Endodermal cell (in vitro differentiated cells): Measurements from ENCODE around the gene TLE4. TPM values are rescaled to one million over a fixed set of nuclear protein-coding genes. Genes with fewer than 3 reads are reported as not detected.
A peak's percentile ranks its signal among the peaks of the same experiment; 100 is the strongest.

ENCODE experiments used
- DNase-seq: peaks from one replicate; pipeline ENCODE4 v3.0.0-alpha.2; 2017
- H3K27ac ChIP-seq: 2 replicates; pipeline ENCODE4 v1.5.1; 2013; ENCODE audit warnings: mild to moderate bottlenecking, low read depth, low read length, moderate library complexity
- H3K27me3 ChIP-seq: 2 replicates; pipeline ENCODE4 v1.6.1; 2013; ENCODE audit warnings: mild to moderate bottlenecking, low read length, moderate library complexity; ENCODE audit not compliant: insufficient read depth, control insufficient read depth, poor library complexity, severe bottlenecking
- H3K36me3 ChIP-seq: 2 replicates; pipeline ENCODE4 v1.7.0; 2013; ENCODE audit warnings: mild to moderate bottlenecking, low read length, moderate library complexity; ENCODE audit not compliant: control insufficient read depth, insufficient read depth
- H3K4me1 ChIP-seq: one replicate; pipeline ENCODE4 v1.7.0; 2013; ENCODE audit warnings: low read length; ENCODE audit not compliant: control insufficient read depth, insufficient read depth
- H3K4me3 ChIP-seq: 2 replicates; pipeline ENCODE4 v1.5.1; 2013; ENCODE audit warnings: mild to moderate bottlenecking, low read length, moderate library complexity
- H3K9ac ChIP-seq: 2 replicates; pipeline ENCODE4 v1.6.1; 2013; ENCODE audit warnings: mild to moderate bottlenecking, low read length, moderate library complexity; ENCODE audit not compliant: poor library complexity, severe bottlenecking; ENCODE audit errors: extremely low read depth
- H3K9me3 ChIP-seq: 2 replicates; pipeline ENCODE4 v1.6.1; 2013; ENCODE audit warnings: mild to moderate bottlenecking, low read length, moderate library complexity; ENCODE audit not compliant: control insufficient read depth
- H3K27ac Mint-ChIP-seq: 2 replicates; pipeline ENCODE4 v1.8.0; 2020; ENCODE audit warnings: mixed read lengths
- H3K27me3 Mint-ChIP-seq: 2 replicates; pipeline ENCODE4 v1.8.0; 2021; ENCODE audit warnings: mild to moderate bottlenecking, mixed read lengths; ENCODE audit not compliant: insufficient read depth
- H3K36me3 Mint-ChIP-seq: 2 replicates; pipeline ENCODE4 v1.8.0; 2020; ENCODE audit warnings: low read depth, mixed read lengths
- H3K4me1 Mint-ChIP-seq: 2 replicates; pipeline ENCODE4 v1.8.0; 2020; ENCODE audit warnings: mixed read lengths
- H3K4me3 Mint-ChIP-seq: 2 replicates; pipeline ENCODE4 v1.8.0; 2020; ENCODE audit warnings: mild to moderate bottlenecking, moderate library complexity, mixed read lengths
- H3K9me3 Mint-ChIP-seq: 2 replicates; pipeline ENCODE4 v1.8.0; 2020; ENCODE audit warnings: mild to moderate bottlenecking, mixed read lengths
- WGBS, 2 experiments: methylation state at CpG; one replicate each; pipeline versions ENCODE4 v1.1.5 to v1.1.7; 2013; ENCODE audit warnings: missing lambda C conversion rate in 2 of 2, mixed read lengths in 1 of 2; ENCODE audit not compliant: insufficient coverage in 1 of 2, insufficient read length in 1 of 2; 5-methylcytosine and 5-hydroxymethylcytosine counted together
- total RNA-seq, 2 donors: library from RNA; stranded (reverse); fragmentation: NEBNext Ultra II Directional in 1 of 2; extraction: Animal tissue kit (Norgen Biotek cat#: 25700) in 1 of 2; gene quantifications; 2 replicates in 1 of 2; 3 replicates in 1 of 2; pipeline ENCODE4 v1.2.1, GENCODE V29; 2021
- TF ChIP-seq, protein P1 (sequence below): fragments of 200-600 bp; sonication (generic); conservative IDR thresholded peaks from 2 replicates; pipeline ENCODE4 v1.5.0; 2021; ENCODE audit warnings: antibody characterized with exemption, mild to moderate bottlenecking

The TLE4 gene
- total RNA-seq, 2 donors from 2014 or later: 16.7 to 25.5 TPM

DNA sequence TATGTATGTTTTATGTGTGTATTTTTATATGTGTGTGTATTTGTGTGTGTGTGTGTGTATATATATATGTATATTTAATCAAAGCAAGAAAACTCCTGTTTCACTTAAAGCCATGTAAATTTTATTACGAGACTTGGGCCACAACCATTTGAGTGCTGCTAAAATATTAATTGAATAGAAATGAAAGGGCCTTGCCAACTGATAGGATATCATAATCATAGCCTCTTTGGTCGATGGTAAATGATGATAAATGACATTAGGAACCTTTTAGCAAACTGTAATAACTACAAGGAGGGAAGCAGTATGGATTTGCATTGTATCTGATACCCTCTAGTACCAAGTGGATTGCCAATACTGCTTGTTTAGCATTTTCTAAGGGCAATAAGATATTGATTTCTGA lies 7.9 kb downstream of the TLE4 start:
- Histone ChIP-seq H3K4me3 (no peak overlapping the region), H3K27ac (no peak overlapping the region), H3K9me3 (no peaks in the 10 kb centered on the region), H3K4me1 (peaks cover 13% of the 10 kb centered on the region), H3K36me3 (no peaks in the 10 kb centered on the region), H3K27me3 (peaks cover 55% of the 10 kb centered on the region), H3K9ac (no peak overlapping the region)
- whole genome bisulfite sequencing, 2 experiments: 75 to 87% methylated on average over 1 to 2 of the region's 2 CpGs
- TF ChIP-seq, protein P1, sequence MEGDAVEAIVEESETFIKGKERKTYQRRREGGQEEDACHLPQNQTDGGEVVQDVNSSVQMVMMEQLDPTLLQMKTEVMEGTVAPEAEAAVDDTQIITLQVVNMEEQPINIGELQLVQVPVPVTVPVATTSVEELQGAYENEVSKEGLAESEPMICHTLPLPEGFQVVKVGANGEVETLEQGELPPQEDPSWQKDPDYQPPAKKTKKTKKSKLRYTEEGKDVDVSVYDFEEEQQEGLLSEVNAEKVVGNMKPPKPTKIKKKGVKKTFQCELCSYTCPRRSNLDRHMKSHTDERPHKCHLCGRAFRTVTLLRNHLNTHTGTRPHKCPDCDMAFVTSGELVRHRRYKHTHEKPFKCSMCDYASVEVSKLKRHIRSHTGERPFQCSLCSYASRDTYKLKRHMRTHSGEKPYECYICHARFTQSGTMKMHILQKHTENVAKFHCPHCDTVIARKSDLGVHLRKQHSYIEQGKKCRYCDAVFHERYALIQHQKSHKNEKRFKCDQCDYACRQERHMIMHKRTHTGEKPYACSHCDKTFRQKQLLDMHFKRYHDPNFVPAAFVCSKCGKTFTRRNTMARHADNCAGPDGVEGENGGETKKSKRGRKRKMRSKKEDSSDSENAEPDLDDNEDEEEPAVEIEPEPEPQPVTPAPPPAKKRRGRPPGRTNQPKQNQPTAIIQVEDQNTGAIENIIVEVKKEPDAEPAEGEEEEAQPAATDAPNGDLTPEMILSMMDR: no peak
- no peaks in the 10 kb centered on the region for H3K36me3 Mint-ChIP-seq
- no peak overlapping the region for H3K27ac Mint-ChIP-seq
- peaks cover 36% of the 10 kb centered on the region for H3K27me3 Mint-ChIP-seq
- peaks cover 65% of the 10 kb centered on the region for H3K4me1 Mint-ChIP-seq
- H3K4me3 Mint-ChIP-seq: no peak overlapping the region
- no peaks in the 10 kb centered on the region for H3K9me3 Mint-ChIP-seq
- DNase-seq: no peak

DNA sequence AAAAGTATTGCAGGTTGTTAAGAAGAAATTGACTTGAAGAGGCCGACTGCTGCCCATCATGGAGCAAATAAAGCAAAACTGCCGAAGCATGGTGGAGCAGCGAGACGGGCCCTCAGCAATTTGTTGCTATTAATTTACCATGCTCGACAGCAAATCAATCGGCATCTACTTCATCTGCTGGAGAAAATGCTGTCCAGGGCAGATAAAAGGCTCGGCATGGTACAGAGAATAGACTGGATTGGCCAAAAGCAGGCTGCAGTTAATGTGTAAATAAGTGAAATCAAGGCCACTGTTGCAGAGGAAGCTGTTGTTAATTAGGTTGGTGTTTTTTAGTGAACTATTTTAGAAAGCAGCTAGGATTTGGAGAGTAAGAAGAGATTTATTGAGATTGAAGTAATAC lies 8.3 kb downstream of the TLE4 start:
- H3K36me3 Mint-ChIP-seq: no peaks in the 10 kb centered on the region
- no peak overlapping the region for H3K27ac Mint-ChIP-seq
- no peaks in the 10 kb centered on the region for H3K9me3 Mint-ChIP-seq
- WGBS, 2 experiments: 90 to 91% methylated on average over 7 of the region's 7 CpGs
- Histone ChIP-seq H3K9me3 (no peaks in the 10 kb centered on the region), H3K4me3 (no peak overlapping the region), H3K27me3 (peaks cover 55% of the 10 kb centered on the region), H3K9ac (no peak overlapping the region), H3K36me3 (no peaks in the 10 kb centered on the region), H3K27ac (no peak overlapping the region), H3K4me1 (peaks cover 9% of the 10 kb centered on the region)
- peaks cover 38% of the 10 kb centered on the region for H3K27me3 Mint-ChIP-seq
- no peak overlapping the region for H3K4me3 Mint-ChIP-seq
- DNase-seq: no peak
- H3K4me1 Mint-ChIP-seq: peaks cover 62% of the 10 kb centered on the region
- TF ChIP-seq, protein P1: no peak

DNA sequence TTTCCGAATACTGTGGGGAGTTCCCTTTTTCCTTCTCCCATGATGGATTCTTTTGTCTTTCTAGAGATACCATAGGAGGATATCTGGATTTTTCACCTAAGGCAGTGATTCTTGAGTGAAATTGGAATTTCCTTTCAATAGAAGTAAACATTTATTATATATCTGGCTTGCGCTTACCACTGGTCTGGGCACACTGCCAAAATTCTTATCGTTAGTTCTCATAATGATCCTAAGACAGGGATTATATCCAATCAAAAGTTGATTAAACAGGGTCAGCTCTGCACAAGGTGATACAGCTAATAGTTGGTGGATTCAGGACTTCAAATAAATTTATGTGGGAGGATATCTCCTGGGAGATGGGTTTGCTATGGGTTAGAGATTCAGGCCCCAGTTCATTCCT lies 9.6 kb downstream of the TLE4 start:
- H3K4me3 Mint-ChIP-seq: no peak overlapping the region
- H3K27me3 Mint-ChIP-seq: peaks cover 40% of the 10 kb centered on the region
- no peak overlapping the region for H3K9ac ChIP-seq
- H3K27ac ChIP-seq: no peak overlapping the region
- DNase-seq: no peak
- WGBS, 2 experiments: 98 to 100% methylated on average over 2 to 3 of the region's 3 CpGs
- peak overlapping the region; percentile 23 for H3K4me3 ChIP-seq
- H3K4me1 Mint-ChIP-seq: peaks cover 56% of the 10 kb centered on the region
- H3K27ac Mint-ChIP-seq: no peak overlapping the region
- no peaks in the 10 kb centered on the region for H3K36me3 ChIP-seq
- no peaks in the 10 kb centered on the region for H3K9me3 ChIP-seq
- no peaks in the 10 kb centered on the region for H3K9me3 Mint-ChIP-seq
- TF ChIP-seq, protein P1: no peak
- no peaks in the 10 kb centered on the region for H3K36me3 Mint-ChIP-seq
- peaks cover 55% of the 10 kb centered on the region for H3K27me3 ChIP-seq
- H3K4me1 ChIP-seq: peaks cover 9% of the 10 kb centered on the region
